Right lobe of liver (tissue), 4 donors: Measurements from ENCODE around the gene PRDM15.

Experiments
- POLR2A ChIP-seq: fragments of 450-650 bp; IDR thresholded peaks from one replicate; pipeline ENCODE4 v1.6.1; 2017; ENCODE audit warnings: antibody characterized with exemption, mild to moderate bottlenecking
- TF ChIP-seq, protein P1 (sequence below), 4 donors: fragments of 200-600 bp in 3 of 4; fragments of 450-650 bp in 1 of 4; IDR thresholded peaks; one replicate each; pipeline versions ENCODE4 v1.5.1 to v1.8.0; 2016 to 2022; ENCODE audit warnings: antibody characterized with exemption in 4 of 4, mild to moderate bottlenecking in 2 of 4
- donor health status: DM: no; HTN: no; CAD: no.
- donor health status: DM: no; HTN: no; CAD: no.
- donor health status: DM: no; HTN: yes; CAD: no.

GRCh38 chr21:41861987-41862386 is 17.2 kb downstream of the PRDM15 start:
- TF ChIP-seq, protein P1, sequence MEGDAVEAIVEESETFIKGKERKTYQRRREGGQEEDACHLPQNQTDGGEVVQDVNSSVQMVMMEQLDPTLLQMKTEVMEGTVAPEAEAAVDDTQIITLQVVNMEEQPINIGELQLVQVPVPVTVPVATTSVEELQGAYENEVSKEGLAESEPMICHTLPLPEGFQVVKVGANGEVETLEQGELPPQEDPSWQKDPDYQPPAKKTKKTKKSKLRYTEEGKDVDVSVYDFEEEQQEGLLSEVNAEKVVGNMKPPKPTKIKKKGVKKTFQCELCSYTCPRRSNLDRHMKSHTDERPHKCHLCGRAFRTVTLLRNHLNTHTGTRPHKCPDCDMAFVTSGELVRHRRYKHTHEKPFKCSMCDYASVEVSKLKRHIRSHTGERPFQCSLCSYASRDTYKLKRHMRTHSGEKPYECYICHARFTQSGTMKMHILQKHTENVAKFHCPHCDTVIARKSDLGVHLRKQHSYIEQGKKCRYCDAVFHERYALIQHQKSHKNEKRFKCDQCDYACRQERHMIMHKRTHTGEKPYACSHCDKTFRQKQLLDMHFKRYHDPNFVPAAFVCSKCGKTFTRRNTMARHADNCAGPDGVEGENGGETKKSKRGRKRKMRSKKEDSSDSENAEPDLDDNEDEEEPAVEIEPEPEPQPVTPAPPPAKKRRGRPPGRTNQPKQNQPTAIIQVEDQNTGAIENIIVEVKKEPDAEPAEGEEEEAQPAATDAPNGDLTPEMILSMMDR (IDR thresholded peaks at IDR 0.05) = no peak
- no peak for TF ChIP-seq POLR2A
